ENCODE measurements around the gene CLIP1. TPM values are rescaled to one million over a fixed set of nuclear protein-coding genes. Genes with fewer than 3 reads are reported as not detected.

Gene CLIP1
- total RNA-seq, 4 donors from 2014 or later, result 48.2 to 134 (median 96.8) TPM

GRCh38 chr12:122412851-122413433 is 9.5 kb downstream of the CLIP1 start:
- peak overlapping the region; percentile 69 to 90 for H3K27ac ChIP-seq
- no peaks in the 10 kb centered on the region for H3K4me1 ChIP-seq
- no peak for DNase-seq

GRCh38 chr12:122411537-122411936 is 10.9 kb downstream of the CLIP1 start:
- Histone ChIP-seq H3K27ac (peak overlapping the region; percentile 69 to 90), H3K36me3 (no peaks in the 10 kb centered on the region), H3K4me1 (no peaks in the 10 kb centered on the region), H3K9me3 (no peaks in the 10 kb centered on the region), H3K27me3 (no peaks in the 10 kb centered on the region), H3K4me3 (no peak overlapping the region)
- intact Hi-C loops (cut with DNase I; ENCODE audit: low total_unique reads), result no loop called here
- DNase-seq, result no peak
- TF ChIP-seq CTCF (IDR thresholded peaks at IDR 0.05), result no peak
- no peak for TF ChIP-seq POLR2A (IDR thresholded peaks at IDR 0.05)

More at GRCh38 chr12:122412851-122413433, 9.5 kb downstream of the CLIP1 start:
- intact Hi-C loops (cut with DNase I; ENCODE audit: low total_unique reads), result no loop called here
- Histone ChIP-seq H3K9me3 (no peaks in the 10 kb centered on the region), H3K27me3 (no peaks in the 10 kb centered on the region), H3K36me3 (no peaks in the 10 kb centered on the region), H3K4me3 (no peak overlapping the region)
- TF ChIP-seq CTCF (IDR thresholded peaks at IDR 0.05) (no peak), POLR2A (IDR thresholded peaks at IDR 0.05) (no peak)

GRCh38 chr12:122407208-122407607 is 15.3 kb downstream of the CLIP1 start:
- TF ChIP-seq CTCF (IDR thresholded peaks at IDR 0.05) (no peak), POLR2A (IDR thresholded peaks at IDR 0.05) (no peak)
- DNase-seq, result no peak
- intact Hi-C loops (cut with DNase I; ENCODE audit: low total_unique reads), result no loop called here
- H3K36me3 ChIP-seq, result no peaks in the 10 kb centered on the region
- H3K27ac ChIP-seq, result peak overlapping the region; percentile 48 to 96
- no peaks in the 10 kb centered on the region for H3K27me3 ChIP-seq
- no peaks in the 10 kb centered on the region for H3K4me1 ChIP-seq
- no peak overlapping the region for H3K4me3 ChIP-seq
- no peaks in the 10 kb centered on the region for H3K9me3 ChIP-seq

GRCh38 chr12:122406701-122407164 is 15.7 kb downstream of the CLIP1 start:
- H3K27ac ChIP-seq, result peak overlapping the region; percentile 48 to 96
- intact Hi-C loops (cut with DNase I; ENCODE audit: low total_unique reads), result no loop called here
- no peaks in the 10 kb centered on the region for H3K4me1 ChIP-seq
- no peak for TF ChIP-seq POLR2A (IDR thresholded peaks at IDR 0.05)
- TF ChIP-seq CTCF (IDR thresholded peaks at IDR 0.05), result no peak
- no peak for DNase-seq
- no peak overlapping the region for H3K4me3 ChIP-seq
- no peaks in the 10 kb centered on the region for H3K27me3 ChIP-seq
- no peaks in the 10 kb centered on the region for H3K36me3 ChIP-seq
- no peaks in the 10 kb centered on the region for H3K9me3 ChIP-seq

- no peaks in the 10 kb centered on the region for H3K9me3 ChIP-seq
- H3K27ac ChIP-seq, result peak overlapping the region in 1 of 2 donors; percentile 96
- no peak for TF ChIP-seq POLR2A (IDR thresholded peaks at IDR 0.05)
- TF ChIP-seq CTCF (IDR thresholded peaks at IDR 0.05), result no peak
- no peak for DNase-seq
- H3K4me1 ChIP-seq, result peaks cover 0 to 15% of the 10 kb centered on the region in 2 donors
- no peak overlapping the region for H3K4me3 ChIP-seq
- intact Hi-C loops (cut with DNase I; ENCODE audit: low total_unique reads), result no loop called here
- no peaks in the 10 kb centered on the region for H3K27me3 ChIP-seq
- H3K36me3 ChIP-seq, result no peaks in the 10 kb centered on the region
These were observed 18.6 kb downstream of the CLIP1 start for GRCh38 chr12:122403831-122404230.

Measured in uterus (tissue), 4 donors.